NCI-H82 treated with DMSO at 0.1 percent for 48 hours (cell line): Measurements from ENCODE around the gene SLIT1.

Experiments used
- DNase-seq: peaks from one replicate; lab custom pipeline; 2025; ENCODE audit not compliant: unreplicated experiment; lab: John Stamatoyannopoulos, UW

SLIT1 gene

DNA sequence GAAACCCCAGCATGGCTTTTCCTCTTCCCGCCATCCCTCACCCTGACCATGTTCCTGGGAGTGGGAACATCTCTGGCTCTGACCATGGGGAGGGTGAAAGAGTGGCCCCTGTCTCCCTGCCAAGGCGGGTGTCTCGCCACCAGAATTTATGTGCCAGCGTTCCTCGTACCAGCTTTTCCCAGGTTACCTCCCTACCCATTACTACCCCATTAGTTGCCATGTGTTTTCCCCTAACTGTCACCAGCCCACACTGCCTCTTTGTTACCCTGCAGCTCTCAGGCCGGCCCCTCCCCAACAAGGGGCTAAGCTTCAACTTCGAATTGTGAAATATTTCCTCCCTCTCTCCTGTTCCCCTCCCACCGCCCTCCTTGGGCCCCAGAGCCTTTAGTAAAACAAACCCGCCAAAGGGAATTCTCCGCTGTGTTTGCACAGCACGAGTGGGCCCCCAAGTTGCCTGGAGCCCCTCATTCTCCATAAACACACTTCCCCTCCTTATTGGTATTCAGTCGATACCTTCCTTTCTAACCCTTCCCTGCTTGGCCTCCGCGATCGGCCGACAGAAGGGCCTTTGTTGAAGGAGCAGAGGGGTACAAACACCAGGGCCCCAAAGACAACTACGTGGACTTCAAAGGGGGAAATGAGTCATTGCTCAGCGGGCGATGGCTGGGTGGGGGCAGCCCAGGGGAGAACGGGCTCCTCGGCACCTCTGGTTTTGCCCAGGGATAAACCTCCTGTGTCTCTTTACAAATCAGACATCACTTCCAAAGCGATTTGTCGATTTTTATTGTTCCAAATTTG is 45.5 kb downstream of the SLIT1 start:
- DNase-seq, result no peak

DNA sequence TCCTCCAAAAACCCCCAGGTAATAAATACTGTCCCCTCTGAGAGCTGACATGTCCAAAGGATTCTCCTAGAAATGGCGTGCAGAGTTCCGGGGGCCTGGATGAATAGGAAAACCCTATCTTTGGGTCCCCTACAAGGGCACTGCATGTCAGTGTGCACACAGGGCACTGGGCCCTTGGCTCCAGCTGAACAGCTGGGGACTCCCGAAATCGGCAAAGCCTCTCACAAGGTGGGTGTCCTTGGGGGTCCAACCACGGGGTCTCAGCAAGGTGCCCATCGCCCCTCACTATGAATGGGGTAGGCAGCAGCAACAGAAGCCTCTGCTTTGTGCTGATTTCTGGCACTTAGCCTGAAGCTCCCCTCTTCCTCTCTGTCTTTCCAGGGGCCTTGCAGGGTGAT is 46.1 kb downstream of the SLIT1 start:
- DNase-seq, result no peak

DNA sequence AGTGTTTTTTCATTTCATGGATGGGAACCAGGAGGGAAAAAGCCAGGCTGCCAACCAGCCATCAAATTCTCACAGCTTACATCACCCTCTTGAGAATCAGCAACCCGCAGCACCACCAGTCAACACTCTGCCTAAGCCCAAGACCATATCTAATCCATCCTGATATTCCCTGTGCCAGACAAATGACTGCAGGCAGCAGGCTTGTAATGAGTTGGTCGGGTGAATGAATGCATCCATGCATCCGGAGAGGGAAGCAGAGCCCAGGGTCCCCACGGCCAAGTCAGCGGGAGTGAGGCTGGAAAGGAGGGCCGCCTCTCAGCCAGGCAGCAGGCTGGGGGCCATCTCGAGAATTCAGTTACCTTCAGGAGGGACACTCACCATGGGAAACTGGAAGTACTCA is 46.9 kb downstream of the SLIT1 start:
- DNase-seq, result no peak

DNA sequence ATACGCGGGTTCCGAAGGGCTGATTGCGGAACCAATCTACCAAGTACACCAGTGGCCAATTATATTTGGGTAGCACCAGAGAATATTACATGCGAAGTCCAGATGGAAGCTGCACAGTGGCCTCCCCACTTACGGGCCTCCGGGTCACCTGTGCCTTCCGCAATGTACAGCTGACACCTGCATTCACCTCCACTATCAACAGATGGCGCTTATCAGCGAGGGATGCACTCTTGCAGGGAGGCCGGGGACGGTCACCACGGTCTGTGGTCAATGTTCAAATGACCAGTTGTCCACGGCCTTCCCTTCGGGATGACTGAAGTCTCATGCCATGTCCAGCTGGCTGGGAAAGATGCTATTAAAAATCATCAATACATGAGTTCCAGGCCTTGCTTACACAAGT is 47.6 kb downstream of the SLIT1 start:
- DNase-seq, result no peak

DNA sequence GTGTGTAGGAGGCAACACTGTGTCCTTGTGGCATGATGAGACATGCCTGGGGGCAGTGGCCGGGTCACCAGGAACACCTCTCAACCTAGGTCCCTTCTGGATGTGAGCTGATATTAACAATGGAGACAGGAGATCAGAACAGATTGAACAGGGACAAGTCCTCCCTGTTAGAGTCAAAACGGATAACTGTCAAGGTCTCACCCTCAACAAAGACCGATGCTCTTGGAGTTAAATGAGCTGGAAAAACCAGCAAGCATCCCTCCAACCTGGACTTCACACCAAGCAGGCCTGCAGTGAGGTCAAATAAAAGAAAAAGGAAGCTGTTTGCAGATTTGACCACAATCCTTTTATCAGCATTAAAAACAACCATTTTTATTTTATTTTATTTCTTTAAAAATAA is 49.0 kb downstream of the SLIT1 start:
- DNase-seq, result no peak

DNA sequence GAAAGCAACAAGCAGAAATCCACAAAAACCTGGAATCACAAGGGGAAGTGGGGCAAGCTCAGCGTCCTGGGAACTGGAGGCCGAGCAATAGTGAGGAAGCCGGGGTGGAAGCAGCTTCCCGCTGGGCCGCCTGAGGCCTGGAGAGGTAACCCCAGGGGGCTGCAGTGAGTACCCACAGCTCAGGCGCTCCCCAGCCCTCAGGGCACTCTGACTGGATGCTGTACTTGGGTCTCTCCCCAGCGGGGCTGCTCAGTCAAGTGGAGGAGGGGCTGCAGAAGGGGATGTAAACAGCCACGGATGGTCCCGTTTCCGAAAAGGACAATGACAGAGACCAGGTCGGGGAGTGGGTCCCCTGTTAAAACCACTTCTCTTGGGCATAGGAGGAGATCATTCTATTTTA is 50.3 kb downstream of the SLIT1 start:
- no peak for DNase-seq

DNA sequence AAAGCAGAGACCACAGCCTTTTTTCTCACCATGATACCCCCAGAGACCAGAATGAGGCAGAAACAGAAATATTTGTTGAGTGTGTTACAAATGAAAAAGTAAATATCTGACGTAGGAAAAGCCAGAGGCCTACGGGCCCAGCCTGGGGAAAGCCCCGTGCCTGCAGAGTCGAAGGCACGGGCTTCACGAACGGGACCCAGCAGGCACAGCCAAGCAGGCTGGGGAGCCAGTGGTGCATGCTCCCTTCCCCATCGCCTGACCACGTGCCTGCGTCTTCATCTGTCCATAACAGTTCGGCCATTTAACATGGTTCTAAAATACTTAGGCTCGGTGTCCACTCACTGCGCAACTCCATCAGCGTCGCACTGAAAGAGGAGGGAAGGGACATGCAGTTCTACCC is 50.8 kb downstream of the SLIT1 start:
- DNase-seq, result no peak

DNA sequence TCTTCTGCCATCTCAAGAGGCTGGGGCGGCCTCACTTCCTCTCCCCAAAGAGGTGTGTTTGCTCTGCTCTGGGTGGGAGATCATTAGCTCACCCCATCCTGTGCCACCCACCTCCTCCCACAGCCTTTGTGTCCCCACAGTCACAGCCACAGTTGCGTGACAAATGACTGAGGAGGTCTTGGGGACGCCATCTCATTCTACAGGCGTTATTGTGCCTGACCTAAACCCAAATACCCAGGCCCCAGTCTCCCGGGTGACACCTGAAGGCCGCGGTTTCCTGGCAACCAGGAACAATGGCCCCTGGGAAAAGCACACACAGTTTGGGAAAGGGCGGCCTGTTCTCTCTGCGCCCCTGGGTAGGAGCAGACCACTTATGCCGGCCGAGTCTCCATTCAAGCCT is 51.6 kb downstream of the SLIT1 start:
- DNase-seq, result no peak

DNA sequence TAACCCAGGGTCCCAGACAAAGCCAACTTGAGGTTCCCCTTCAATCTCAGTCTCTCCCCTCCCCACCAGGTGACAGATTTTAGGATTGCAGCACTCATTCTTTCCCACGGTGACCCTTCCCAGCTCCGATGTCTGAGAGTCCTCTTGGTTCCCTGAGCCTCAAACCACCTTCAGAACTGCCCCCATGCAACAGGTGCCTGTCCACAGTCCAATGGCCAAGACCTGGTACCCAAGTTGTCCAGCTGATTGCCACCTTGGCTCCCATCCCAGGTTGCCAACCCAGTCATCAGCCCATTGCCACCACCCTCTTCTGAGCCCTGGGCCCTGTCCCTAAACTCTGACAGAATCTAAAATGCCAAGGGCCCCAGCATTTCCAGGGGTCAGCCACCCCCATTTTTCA is 53.5 kb downstream of the SLIT1 start:
- no peak for DNase-seq

DNA sequence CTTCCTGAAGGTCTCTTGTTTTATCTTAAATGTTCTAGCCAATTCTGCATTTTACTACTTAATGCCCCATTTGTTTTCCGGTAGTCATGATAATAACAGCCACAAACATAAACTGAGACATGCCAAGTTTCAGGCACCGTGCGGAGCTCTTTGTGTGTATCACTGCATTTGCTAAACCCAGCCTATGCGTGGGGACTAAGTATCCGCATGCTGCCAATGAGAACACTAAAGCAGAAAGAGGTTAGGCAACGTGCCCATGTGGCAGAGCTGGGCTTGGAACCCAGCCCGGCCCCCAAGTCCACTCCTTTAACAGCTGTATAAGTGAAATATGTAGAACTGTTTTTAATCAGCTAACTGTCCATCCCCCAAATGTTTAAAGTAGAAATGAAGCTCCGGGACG is 54.1 kb downstream of the SLIT1 start:
- no peak for DNase-seq

DNA sequence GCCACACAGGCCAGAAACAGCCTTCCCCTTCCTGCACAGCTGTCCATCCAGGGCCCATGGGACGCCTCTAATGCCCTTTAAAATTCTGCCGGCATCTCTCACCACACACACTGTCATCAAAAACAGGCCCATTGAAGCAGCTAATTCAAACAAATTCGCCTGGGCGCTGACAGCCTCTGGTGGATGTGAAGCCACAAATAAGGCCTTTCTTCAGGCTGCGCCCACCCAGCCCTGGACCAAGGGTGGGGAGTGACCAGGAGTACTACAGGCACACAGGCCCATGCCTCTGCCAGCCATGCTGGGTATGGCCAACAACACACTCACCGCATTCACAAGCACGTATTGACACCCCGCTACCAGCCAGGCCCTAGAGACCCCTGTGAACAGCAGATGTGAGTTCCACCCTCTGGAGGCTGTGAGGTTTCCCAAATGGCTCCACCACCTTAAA is 54.6 kb downstream of the SLIT1 start:
- no peak for DNase-seq

DNA sequence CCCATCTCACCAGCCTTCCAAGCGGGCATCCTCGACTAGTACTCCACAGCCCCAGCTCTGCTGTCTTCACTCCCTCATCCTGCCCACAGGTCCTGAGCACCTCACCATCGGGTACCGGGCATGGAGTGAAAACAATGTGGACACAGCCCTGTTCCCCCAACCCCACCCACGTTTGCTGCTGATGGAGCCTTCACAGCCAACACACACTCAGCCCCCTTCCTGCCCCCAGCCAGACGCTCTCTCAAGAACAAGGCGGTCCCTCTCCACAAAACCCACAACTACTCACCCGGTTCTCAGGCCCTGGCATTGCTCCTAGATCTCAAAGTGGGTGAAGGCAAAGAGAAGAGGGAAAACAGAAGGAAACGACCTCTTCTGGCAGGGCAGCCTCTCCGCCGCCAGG is 56.1 kb downstream of the SLIT1 start:
- DNase-seq, result no peak

DNA sequence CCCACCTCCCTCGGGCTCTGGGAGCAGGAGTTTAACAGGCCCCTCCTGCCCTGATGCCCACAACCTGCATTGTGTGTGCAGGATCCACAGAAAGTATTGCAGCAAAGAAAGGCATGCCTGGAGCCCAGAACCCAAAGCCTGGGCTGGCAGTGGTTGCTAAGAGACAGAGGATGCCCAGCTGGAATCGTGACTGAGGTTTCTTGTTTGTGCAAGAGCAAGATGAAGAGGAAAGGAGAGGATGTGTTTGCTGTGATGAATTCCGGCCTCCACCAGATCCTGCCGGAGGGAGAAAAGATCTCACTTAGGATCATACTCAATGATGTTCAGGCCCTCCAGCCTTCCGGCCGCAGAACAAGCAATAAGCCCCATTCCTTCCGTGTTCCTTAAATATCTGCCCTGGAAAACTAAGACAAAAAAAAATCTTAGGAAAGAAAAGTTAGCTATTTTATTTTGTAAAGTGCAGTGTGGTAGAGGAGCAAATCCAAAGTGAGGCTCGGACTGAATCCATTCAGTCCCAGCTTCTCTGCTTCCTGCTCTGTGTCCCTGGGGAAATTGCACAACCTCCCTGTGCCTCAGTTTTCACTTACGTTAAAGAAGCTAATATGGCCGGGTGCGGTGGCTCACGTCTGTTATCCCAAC is 57.1 kb downstream of the SLIT1 start:
- DNase-seq, result no peak

DNA sequence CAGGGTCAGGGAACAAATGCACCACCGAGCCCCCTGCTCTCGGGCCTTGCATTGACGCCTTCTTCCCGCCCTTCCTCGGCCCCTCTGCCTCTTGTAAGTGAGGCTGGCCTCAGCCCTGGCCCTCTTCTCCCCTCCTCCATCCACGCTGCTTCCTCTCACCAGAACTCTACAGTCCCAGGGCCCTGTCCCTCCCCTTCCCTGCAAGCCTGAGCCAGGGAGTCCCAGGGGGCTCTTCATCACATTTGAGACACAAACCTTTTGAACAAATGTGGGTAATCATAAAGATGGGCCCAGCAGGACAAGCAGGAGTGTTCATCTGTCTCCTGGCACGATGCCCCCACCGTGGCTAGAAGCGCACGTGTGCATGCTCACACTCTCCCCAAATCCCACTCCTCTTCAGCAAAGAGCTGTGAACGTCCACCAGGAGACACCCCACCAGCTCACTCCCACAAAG is 57.7 kb downstream of the SLIT1 start:
- DNase-seq, result no peak

DNA sequence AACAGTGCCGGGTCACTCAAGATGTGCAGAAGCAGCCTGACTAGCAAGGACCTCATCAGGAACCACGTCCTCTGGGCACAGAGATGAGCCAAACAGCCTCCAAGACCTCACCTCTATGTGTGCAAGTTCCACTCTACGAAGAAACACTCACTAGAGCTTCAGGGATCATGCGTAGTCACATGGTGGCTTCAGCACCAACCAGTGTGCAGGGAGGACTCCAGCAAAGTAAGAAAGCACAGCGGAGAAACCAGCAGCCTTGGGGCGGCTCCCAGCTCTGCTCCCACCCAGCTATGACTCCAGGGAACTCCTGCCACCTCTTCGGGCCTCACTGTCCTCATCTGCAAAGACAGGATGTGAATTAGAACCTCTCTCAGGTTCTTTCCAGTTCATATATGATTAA is 58.2 kb downstream of the SLIT1 start:
- no peak for DNase-seq

DNA sequence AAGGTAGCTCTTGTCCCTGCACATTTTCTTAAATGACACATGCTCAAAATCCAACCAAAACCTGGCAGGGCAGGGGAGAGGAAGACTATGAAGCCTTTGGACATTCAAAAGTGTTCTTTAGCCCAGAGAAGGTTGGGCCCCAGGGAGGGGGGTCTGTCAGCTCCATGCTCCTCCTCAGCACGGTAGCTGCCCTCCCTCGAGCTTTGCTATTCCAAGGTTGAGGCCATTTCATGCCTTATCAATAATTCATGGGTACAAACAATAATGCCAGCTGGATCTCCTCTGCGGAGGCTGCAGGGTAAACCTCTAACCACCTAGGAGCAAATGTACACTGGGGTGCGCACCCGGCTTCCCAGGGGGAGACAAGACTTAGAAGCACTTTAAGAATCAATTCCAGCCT is 61.5 kb downstream of the SLIT1 start:
- no peak for DNase-seq

DNA sequence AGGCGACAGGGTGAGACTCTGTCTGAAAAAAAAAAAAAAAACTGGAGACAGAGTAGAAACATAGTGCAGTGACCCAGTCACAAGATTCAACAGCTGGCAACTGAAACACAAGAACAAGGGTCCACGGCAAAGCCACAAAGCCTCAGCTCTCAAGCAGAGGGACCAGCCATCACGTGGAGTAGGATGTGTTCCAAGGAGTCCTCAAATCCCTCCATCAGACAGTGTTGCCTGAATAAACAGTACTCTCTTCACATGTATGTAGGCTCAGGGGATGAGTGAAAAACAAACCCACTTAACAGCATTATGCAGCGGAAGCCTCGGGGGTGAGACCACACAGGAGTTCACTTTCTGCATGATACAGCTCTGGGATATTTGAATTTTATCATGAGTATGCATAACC is 62.0 kb downstream of the SLIT1 start:
- DNase-seq, result no peak

DNA sequence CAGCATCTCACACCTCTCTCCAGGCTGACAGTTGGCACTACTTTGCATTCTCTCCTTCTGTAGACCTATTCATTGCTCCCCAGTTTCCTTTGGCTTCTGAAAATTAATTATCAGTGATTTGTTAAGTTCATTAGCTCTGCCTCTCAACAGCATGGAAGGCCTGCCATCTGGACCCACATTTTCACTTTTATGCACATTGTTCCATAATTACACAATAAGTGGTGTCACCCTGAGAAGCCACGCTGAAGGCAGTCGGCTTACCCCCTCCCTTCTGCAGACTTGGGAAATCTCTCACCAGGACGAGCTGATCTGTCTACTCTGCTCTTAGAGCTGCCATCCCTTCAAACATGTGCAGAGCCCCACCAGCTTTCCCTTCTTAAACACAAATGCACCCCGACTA is 64.7 kb downstream of the SLIT1 start:
- peak; percentile 6 for DNase-seq

DNA sequence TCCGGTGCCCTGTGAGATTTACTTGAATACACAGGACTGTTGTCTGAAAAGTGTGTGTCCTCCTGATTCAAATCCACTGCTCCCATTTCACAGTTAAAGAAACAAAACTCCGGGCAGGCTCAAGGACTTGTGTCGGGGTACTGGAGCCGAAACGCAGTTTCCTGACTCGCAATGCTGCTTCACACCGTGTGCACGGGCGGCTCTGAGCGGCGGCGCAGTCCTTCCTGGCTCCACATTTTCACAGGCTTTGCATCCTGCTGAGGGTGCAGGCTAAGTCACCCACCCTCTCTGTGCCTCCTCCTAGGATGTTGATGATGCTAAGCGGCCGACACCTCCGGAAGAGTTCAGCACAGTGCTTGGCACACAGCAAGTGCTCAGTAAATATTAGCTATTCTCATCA is 65.4 kb downstream of the SLIT1 start:
- DNase-seq, result no peak

DNA sequence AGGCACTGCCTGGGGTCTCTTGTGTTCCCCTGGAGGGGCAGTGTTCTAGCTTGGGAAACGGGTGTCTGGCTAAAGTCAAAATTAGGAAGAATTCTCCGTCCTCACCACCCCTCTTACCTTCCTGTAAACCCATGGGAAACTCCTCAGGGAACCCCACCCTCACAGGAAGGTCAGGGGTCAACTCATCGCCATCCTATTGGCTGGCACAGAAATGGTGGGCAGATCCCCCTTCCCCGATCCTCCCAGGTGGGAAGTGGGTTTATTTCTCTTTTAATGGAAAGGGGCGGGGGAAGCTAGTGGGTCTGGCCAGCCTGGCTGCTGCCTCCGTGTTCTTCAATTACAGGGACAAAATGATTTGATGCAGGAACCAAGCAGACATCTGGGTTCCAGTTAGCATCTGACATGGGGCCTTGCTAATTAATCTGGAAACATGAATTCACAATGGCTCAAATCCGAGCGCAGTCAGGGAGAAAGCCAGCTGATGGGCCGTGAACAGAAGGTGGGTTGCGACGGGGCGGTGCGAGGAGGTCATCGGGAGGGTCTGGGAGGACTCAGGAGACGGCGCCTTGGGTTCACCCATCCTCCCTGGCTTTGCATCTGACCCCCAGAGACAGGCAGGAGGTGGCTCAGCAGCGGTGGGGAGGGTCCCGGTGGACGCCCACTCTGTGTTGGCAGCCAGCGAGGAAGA is 66.6 kb downstream of the SLIT1 start:
- DNase-seq, result no peak

DNA sequence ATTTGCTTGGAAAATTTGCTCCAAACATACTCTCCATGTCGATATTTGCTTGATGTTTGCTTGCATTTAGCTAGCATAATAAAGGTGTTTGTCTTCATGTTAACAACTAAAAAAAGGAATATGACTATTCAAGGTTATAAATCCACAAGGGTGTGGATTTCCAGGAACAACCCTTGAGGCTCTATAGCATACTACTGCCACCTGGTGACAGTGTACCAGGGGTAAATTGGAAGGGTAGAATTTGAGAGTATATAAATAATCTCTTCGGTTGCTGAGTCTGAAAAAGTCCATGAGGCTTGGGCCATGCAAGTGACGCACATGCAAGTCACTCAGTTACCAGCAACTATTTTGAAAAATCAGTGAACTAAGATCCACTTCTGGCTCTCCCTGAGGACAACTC is 68.4 kb downstream of the SLIT1 start:
- peak; percentile 6 for DNase-seq

DNA sequence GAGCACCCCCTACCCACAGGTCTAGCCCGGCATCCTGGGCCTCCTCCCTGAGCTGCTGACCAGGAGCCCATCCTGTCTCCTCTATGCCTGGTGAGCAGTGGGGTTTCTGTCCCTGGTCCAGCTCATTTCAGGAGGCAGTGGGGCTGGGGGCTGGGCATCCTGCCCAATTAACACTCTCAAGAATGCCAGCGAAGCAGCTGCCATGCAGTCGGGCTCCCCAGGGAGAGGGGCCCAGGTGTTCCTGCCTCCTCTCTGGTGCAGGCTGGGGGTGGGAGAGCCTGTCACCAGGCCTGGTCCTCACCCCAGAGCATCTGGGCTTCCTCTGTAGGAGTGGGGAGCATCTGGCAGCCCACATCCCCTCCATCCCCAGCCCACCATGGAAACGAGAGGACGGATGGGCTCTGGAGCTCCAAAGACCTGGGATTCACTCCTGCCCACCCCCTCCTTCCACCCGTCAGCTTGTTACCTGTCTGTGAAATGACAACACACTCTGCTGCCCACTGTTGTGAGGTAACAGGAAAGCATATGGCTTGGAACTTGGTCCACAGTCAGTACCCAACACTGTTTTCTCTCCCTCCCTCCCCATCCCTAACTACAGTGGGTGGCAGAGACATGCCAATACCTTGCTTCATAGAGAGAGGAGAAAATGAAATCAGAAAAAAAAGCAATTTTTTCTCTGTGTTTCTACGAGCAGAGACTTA is 69.1 kb downstream of the SLIT1 start:
- no peak for DNase-seq
